NCI-H1105 (cell line): ENCODE results near the gene LRMDA.

Experiments used
- DNase-seq: peaks from one replicate; lab custom pipeline; 2025; lab: John Stamatoyannopoulos, UW

LRMDA gene

DNA sequence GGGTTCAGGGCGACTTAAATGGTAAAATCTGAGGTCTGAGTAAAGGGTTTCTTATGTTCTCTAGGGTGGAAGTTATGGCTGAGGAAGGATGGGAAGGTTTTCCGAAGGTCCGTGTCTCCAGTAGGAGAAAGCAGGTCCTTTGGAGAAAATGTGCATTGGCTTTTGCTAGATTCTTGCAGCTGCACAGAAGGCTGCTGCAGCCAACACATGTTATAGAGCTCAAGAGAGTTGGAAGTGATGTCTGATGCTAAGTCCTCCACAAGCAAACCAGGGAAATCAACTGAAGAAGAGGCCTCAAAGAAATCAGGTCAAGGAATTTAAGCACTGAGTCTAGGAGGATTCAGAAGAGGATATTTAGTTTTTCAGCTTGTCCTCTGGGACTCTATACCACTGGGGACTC is 404.6 kb downstream of the LRMDA start:
- no peak for DNase-seq

- no peak for DNase-seq
These were observed 407.1 kb downstream of the LRMDA start for GRCh38 chr10:75838486-75838885.

DNA sequence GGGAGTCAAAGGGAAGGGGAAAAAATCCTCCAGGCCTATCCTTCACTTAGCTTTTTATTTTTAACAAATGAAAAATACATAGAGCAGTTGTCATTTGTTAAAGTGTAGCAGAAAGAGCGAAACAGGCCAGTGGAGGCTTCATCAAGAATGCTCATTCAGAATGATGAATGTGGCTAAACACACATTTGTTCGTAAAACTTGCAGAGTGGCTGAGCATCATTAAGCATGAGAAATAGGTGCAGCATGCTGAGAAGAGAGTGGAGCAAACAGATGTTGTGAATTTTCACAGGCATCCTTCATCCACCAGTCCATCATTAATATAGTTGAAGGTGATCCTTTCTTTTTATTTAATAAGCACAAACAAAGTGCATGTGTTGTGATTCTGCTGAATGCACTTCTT is 407.6 kb downstream of the LRMDA start:
- no peak for DNase-seq

- DNase-seq, result peak; percentile 8
These were observed 409.8 kb downstream of the LRMDA start for GRCh38 chr10:75841266-75841665.

GRCh38 chr10:75845176-75845947 is 413.9 kb downstream of the LRMDA start:
- DNase-seq, result no peak

DNA sequence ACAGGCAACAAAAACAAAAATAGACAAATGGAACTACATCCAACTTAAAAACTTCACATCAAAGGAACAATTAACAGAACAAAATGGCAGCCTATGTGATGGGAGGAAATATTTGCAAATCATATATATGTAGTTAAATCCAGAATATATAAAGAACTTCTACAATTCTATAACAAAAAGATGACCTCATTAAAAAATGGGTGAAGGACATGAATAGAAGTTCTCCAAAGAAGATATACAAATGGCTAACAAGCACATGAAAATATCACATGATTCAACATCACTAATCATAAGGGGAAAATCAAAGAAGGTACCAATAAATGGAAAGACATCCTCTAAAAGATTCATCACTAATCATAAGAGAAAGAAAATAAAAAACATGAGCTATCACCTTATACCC is 416.1 kb downstream of the LRMDA start:
- DNase-seq, result no peak

DNA sequence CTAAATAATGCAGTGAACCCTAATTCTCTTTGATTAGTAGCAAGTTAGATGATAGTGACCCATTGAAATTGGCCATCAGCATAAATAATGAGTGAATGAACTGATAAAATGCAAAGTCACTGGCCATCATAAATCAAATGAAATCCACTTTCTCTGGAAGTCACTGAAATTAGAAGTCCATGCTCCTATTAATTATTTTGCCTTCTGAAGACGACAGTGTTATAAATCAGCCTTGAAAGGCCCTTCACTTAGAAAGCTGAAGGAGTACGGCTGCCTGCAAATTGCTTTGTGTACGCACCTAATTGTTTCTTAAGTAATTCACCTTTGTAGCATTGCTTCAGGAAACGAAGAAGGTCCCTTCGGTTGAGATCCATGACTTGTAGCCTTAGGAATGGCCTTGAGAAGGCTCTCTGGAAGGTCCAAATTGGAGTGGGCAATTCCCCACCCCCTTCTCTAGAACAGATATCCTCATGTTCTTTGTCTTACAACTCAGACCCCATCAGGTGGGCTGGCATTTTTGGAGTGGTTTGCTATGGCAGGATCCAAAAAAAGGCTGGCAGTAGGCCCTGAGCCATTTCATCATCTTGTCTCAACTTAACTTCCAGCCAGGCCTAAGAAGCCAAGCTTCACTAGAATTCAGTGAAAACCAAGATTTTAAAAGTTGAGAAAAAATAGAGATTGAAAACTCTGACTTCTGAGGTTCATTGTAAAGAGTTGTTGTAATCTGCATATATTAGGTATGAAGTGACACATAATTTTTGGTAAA is 420.3 kb downstream of the LRMDA start:
- no peak for DNase-seq

GRCh38 chr10:75852851-75853484 is 421.5 kb downstream of the LRMDA start:
- DNase-seq, result no peak

DNA sequence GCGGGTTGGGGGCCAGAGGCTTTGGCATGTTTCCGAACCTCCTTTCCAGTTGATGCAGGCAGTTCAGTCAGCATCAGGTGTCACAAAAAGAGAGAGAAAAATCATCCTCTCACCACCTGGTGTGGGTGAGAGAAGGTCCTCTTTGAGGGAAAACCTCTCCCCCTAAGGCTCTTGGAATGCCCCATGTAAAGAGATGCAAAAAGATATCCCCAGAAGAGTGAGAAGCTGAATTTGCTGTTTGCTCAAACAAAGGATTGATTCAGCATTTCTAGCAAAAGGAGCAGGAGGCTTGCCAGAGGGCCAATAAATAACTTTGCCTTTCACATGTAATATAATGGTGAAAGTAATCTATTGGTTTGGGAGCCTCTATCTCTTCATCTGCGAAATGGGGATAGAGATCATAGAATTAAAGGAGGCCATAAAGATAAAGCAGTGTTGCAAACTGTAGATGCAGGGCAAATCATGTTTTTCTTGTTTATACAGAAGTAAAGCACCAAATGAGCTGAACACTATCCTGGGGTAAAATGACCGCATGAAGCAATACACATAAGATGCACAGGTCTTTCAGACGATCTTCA is 425.9 kb downstream of the LRMDA start:
- DNase-seq, result no peak

DNA sequence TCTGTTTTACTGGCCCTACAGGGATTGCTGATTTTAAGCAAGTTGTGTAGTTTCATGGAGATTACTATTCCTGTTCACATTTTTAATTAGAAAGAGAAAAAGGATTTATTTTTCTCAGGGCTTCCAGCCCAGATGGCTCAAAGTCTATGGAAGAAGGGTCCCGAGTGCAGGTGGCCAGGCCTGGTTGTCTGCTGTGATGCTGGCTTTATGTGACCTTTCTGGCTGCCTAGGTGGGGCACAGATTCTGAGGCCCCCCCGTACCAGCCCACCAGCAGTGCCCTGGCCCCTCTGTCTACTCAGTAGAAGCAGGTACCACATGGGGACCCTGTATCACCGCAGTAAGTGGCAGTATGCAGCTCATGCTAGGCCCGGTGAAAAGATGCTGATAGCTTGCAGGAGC is 426.5 kb downstream of the LRMDA start:
- DNase-seq, result no peak

GRCh38 chr10:75858339-75858738 is 426.9 kb downstream of the LRMDA start:
- DNase-seq, result no peak

DNA sequence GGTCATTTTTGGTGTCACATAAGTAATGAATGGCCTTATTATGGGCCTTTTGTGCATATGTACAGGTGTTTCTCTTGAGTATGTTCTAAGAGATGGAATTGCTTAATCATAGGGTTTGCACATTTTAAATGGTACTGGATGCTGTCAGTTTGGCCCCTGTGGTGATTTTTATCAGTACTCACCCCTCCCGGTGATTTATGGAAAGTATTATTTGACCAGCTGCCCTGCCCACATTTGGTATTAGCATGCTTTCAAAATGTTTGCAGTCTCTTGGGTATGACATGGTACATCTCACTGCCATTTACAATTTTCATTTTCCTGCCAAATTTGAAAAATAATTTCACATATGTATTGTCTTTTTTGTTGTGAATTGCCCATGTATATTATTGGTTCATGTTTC is 427.7 kb downstream of the LRMDA start:
- no peak for DNase-seq

GRCh38 chr10:75860009-75860408 is 428.6 kb downstream of the LRMDA start:
- no peak for DNase-seq

DNA sequence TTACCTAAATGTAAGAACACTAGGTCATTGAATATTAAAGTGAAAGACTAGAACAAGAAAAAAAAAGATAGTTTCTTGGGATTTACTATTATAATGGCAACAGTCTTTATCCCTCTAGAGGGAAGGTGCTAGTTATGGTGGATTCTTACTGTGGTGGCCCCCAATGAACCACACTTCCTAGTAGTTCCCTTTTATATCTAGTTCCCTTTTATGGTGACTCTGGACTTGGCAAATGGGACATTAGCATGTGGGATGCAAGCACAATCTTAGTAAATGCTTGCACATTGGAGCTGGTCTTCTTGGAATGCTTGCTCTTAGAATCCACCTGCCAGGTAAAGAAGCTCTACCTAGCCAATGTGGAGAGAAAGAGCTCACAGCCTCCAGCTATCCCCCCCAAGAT is 430.2 kb downstream of the LRMDA start:
- no peak for DNase-seq

DNA sequence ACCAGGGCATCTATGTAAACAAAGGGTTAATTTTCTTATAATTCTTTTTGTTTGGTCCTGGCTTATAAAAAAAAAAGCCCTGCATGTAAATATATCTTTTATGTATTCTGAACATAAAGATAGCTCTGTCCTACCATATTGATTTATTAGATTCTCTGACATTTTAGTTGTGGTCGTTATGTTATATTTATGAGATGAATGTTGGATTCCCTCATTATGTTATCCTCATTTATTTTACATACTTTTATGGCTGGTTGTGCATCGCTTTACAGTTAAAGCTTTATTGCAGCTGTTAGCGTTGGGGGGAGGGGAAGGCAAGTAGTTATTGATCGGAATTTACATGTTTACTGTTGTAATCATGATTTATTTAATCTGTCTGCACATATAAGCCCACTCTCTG is 431.5 kb downstream of the LRMDA start:
- no peak for DNase-seq

- no peak for DNase-seq
These were observed 433.3 kb downstream of the LRMDA start for GRCh38 chr10:75864717-75865116.

DNA sequence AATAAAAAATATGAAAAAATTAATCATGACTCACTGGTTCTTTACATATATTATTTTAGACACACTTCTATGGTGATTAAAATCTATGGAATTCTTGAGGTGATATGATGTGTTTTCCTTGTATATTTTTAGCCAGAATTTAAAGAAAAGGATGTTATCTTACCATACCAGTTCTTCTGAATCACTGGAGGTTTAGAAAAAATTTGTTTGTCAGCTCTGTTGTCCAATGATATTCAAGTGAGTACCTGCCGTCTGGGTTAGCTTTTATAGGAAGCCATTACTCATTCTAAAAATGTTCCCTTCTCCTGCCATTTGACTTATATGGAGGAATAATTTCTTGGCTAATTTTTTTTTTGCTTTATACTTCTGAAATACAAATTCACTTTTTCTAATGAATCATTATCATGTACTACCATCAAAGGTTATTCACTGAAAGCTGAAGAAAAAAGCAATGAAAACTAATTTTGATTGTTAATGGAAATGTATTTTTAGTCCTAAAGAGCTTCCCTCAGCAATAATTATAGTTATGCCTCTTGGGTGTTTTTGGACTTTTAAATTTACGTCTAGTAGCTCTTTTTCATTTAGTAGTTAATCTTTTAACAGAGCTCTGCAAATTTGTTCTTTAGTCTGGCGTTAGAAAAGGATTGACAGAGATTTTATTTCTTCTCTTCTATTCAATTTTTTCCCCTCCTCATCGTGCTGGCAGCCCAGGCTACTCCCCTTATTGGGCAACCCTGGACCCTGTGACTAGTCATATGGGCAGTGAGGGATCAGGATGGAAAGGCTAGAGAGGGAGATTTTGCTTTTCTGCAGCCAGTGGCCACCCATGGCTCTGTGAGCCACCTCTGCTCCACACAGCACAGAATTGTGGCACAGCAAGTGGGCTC is 434.2 kb downstream of the LRMDA start:
- DNase-seq, result no peak

DNA sequence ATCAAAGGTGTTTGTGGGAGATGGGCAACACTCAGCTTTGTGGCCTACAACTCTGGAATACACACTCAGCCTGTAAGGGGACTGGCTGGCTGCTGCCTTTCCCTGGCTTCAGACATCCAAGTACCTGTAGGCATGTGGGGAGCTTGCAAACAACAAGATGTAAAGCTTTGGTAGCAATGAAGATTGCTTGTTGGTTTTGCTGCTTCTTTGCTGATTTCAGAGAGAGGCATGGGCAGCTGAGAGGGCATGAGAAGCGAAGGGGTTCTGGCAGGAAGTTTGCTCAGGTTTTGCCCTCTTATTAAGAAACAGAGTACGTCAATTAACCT is 434.8 kb downstream of the LRMDA start:
- no peak for DNase-seq

DNA sequence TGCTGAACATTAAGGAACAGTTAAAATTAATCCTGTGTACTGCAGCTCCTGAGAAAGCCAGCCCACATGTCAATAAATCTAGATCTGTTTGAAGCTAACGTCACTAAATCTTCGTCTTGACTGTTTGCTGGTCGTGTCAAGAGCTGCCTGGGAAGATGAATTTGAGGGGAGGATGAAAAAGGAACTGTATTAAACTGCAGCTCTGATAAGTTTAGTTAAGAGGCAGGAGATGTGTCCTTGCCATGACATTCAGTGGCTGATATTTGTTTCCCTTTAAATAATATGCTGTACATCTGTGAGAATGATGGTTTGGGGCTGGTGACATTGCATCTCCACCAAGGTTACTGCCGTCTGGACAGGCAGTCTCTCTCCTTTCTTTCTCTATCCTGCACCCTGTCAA is 435.3 kb downstream of the LRMDA start:
- no peak for DNase-seq

GRCh38 chr10:75868574-75868973 is 437.1 kb downstream of the LRMDA start:
- DNase-seq, result no peak

DNA sequence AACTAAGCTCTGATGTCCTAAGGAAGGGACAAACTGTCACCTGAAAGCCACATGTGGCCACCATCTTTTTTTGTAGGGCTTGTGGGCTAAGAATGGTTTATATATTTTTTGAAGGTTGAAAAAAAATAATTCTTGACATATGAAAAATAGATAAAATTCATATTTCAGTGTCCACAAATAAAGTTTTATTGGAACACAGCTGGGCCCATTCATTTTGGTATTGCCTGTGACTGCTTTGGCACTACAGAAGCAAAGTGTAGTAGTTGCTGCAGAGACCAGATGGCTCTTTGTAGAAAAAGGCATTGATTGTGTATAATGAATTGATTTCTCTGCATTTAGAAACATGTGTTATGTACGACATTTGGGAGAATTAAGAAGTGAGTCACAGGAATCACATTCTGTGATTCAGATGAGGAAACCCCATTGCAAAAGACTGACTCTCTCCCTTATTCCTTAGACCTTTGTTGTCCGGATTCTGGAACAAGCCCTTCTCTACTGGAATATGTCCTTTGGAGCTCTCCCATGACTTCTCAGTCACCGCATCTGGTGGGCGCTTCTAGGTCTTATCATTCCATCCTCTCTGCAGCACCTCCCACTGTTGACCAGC is 438.7 kb downstream of the LRMDA start:
- DNase-seq, result no peak
